ENCODE results near the gene C2orf49.

- TF ChIP-seq CTCF (IDR thresholded peaks at IDR 0.05), result no peak
- TF ChIP-seq EZH2 (IDR thresholded peaks at IDR 0.05; ENCODE audit: borderline replicate concordance, insufficient read depth, low read depth, low read length, poor library complexity, severe bottlenecking), result no peak
These were observed 59.8 kb downstream of the C2orf49 start for GRCh38 chr2:105397025-105397722.

All from B cell (primary cell).